Mesendoderm (in vitro differentiated cells): Measurements from ENCODE around the gene SNAPC2.

ENCODE experiments used
- DNase-seq: peaks from one replicate; pipeline ENCODE4 v3.0.0; 2013
- H2AK5ac ChIP-seq: 2 replicates; pipeline ENCODE4 v1.6.1; 2013; ENCODE audit warnings: low read length, inconsistent platforms
- H2BK120ac ChIP-seq: 2 replicates; pipeline ENCODE4 v1.6.1; 2013; ENCODE audit warnings: low read depth, mild to moderate bottlenecking, low read length, moderate library complexity, mixed read lengths
- H2BK15ac ChIP-seq: replicated peaks from 2 replicates; pipeline ENCODE4 v1.6.1; 2013; ENCODE audit warnings: low read depth, mild to moderate bottlenecking, moderate library complexity
- H2BK5ac ChIP-seq: 2 replicates; pipeline ENCODE4 v1.6.1; 2013; ENCODE audit warnings: low read length, inconsistent platforms
- H3K18ac ChIP-seq: 2 replicates; pipeline ENCODE4 v1.6.1; 2013; ENCODE audit warnings: mild to moderate bottlenecking, low read length, mixed read lengths
- H3K23ac ChIP-seq: one replicate; pipeline ENCODE4 v1.6.1; 2013; ENCODE audit warnings: low read length
- H3K27ac ChIP-seq: 2 replicates; pipeline ENCODE4 v1.5.1; 2013; ENCODE audit warnings: low read depth, mild to moderate bottlenecking, inconsistent platforms, low read length, moderate library complexity
- H3K27me3 ChIP-seq: 2 replicates; pipeline ENCODE4 v1.6.1; 2013; ENCODE audit warnings: low read length, control low read depth, mild to moderate bottlenecking, inconsistent platforms; ENCODE audit not compliant: insufficient read depth, poor library complexity
- H3K36me3 ChIP-seq: 2 replicates; pipeline ENCODE4 v1.6.1; 2013; ENCODE audit warnings: low read length, inconsistent platforms; ENCODE audit not compliant: control insufficient read depth, insufficient read depth
- H3K4ac ChIP-seq: one replicate; pipeline ENCODE4 v1.6.1; 2013; ENCODE audit warnings: low read depth, mild to moderate bottlenecking, low read length, moderate library complexity
- H3K4me1 ChIP-seq: 2 replicates; pipeline ENCODE4 v1.6.1; 2013; ENCODE audit warnings: low read depth, low read length, inconsistent platforms; ENCODE audit not compliant: control insufficient read depth
- H3K4me2 ChIP-seq: 2 replicates; pipeline ENCODE4 v1.6.1; 2013; ENCODE audit warnings: low read length
- H3K4me3 ChIP-seq: 2 replicates; pipeline ENCODE4 v1.5.1; 2013; ENCODE audit warnings: mild to moderate bottlenecking, low read length
- H3K56ac ChIP-seq: one replicate; pipeline ENCODE4 v1.6.1; 2013; ENCODE audit warnings: low read length
- H3K79me1 ChIP-seq: 2 replicates; pipeline ENCODE4 v1.6.1; 2013; ENCODE audit warnings: low read length, inconsistent platforms
- H3K79me2 ChIP-seq: 2 replicates; pipeline ENCODE4 v1.6.1; 2013; ENCODE audit warnings: mild to moderate bottlenecking, low read length; ENCODE audit not compliant: control insufficient read depth, insufficient read depth
- H3K9ac ChIP-seq: 2 replicates; pipeline ENCODE4 v1.6.1; 2013; ENCODE audit warnings: low read length, inconsistent platforms
- H4K5ac ChIP-seq: one replicate; pipeline ENCODE4 v1.6.1; 2013; ENCODE audit warnings: low read length
- H4K8ac ChIP-seq: one replicate; pipeline ENCODE4 v1.6.1; 2013; ENCODE audit warnings: low read depth, mild to moderate bottlenecking, control low read depth, low read length, moderate library complexity
- WGBS: extraction: QIAGEN DNeasy Blood & Tissue Kit; methylation state at CpG from one replicate; pipeline ENCODE4 v1.1.7; 2013; ENCODE audit warnings: low lambda C conversion rate, missing lambda C conversion rate; ENCODE audit not compliant: insufficient coverage; ENCODE audit errors: extremely low coverage; 5-methylcytosine and 5-hydroxymethylcytosine counted together

SNAPC2 gene

DNA sequence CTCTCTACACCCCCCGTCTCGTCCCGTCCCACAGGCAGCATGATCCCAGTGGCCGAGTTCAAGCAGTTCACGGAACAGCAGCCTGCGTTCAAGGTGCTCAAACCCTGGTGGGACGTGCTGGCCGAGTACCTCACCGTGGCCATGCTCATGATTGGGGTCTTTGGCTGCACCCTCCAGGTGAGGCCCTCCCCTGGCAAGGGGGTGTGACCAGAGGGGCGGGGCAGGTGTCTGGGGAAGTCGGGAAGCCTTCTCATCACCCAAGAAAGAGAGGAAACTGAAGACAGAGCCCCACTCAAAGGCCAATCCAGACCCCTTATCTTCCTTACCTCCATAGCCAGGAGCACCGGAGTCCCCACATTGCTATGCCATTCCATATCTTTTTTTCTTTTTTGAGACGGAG, 24.6 kb upstream of the SNAPC2 start:
- no peak overlapping the region for H4K8ac ChIP-seq
- no peak overlapping the region for H3K4me3 ChIP-seq
- no peak overlapping the region for H2BK15ac ChIP-seq
- no peaks in the 10 kb centered on the region for H3K36me3 ChIP-seq
- no peak overlapping the region for H2BK5ac ChIP-seq
- H3K4ac ChIP-seq = no peak overlapping the region
- no peak overlapping the region for H3K27ac ChIP-seq
- no peak overlapping the region for H4K5ac ChIP-seq
- no peaks in the 10 kb centered on the region for H3K4me1 ChIP-seq
- no peaks in the 10 kb centered on the region for H3K79me1 ChIP-seq
- H2BK120ac ChIP-seq = no peak overlapping the region
- no peaks in the 10 kb centered on the region for H3K79me2 ChIP-seq
- DNase-seq = no peak
- no peak overlapping the region for H3K23ac ChIP-seq
- no peak overlapping the region for H3K9ac ChIP-seq
- H3K4me2 ChIP-seq = no peak overlapping the region
- no peak overlapping the region for H3K18ac ChIP-seq
- WGBS = no CpG with 5 or more reads among the region's 13 CpGs
- no peak overlapping the region for H3K56ac ChIP-seq
- no peak overlapping the region for H2AK5ac ChIP-seq
- H3K27me3 ChIP-seq = no peaks in the 10 kb centered on the region

DNA sequence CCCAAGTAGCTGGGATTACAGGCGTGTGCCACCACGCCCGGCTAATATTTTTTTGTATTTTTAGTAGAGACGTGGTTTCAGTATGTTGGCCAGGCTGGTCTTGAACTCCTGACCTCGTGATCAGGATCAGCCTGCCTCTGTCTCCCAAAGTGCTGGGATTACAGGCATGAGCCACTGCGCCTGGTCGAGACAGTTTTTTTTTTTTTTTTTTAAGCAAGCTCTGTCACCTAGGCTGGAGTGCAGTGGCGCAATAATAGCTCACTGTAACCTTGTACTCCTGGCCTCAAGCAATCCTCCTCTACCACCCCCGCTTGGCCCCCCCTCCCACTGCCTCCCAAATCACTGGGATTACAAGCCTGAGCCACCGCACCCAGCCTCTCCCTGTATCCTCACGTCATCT, 22.8 kb upstream of the SNAPC2 start:
- Histone ChIP-seq H3K4ac (no peak overlapping the region), H3K27ac (no peak overlapping the region), H2BK120ac (no peak overlapping the region), H2BK5ac (no peak overlapping the region), H3K27me3 (no peaks in the 10 kb centered on the region), H3K79me2 (no peaks in the 10 kb centered on the region), H3K23ac (no peak overlapping the region), H3K36me3 (no peaks in the 10 kb centered on the region), H3K79me1 (no peaks in the 10 kb centered on the region), H3K56ac (no peak overlapping the region), H2BK15ac (no peak overlapping the region), H3K9ac (no peak overlapping the region), H4K8ac (no peak overlapping the region), H3K18ac (no peak overlapping the region), H2AK5ac (no peak overlapping the region), H3K4me3 (no peak overlapping the region), H3K4me2 (no peak overlapping the region), H4K5ac (no peak overlapping the region), H3K4me1 (no peaks in the 10 kb centered on the region)
- WGBS = no CpG with 5 or more reads among the region's 11 CpGs
- no peak for DNase-seq

DNA sequence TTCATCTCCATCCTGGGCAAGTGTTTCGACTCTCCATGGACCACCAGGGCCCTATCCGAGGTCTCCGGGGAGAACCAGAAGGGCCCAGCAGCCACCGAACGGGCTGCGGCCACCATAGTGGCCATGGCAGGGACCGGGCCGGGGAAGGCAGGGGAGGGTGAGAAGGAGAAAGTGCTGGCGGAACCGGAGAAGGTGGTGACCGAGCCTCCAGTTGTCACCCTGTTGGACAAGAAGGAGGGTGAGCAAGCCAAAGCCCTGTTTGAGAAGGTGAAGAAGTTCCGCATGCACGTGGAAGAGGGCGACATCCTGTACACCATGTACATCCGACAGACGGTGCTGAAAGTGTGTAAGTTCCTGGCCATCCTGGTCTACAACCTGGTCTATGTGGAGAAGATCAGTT, 21.2 kb upstream of the SNAPC2 start:
- Histone ChIP-seq H3K4me2 (no peak overlapping the region), H3K4ac (no peak overlapping the region), H2AK5ac (no peak overlapping the region), H3K27me3 (no peaks in the 10 kb centered on the region), H4K5ac (no peak overlapping the region), H3K18ac (no peak overlapping the region), H3K9ac (no peak overlapping the region), H3K4me1 (peaks cover 4% of the 10 kb centered on the region), H2BK5ac (no peak overlapping the region), H3K4me3 (no peak overlapping the region), H2BK120ac (no peak overlapping the region), H3K23ac (no peak overlapping the region), H3K79me1 (no peaks in the 10 kb centered on the region), H3K27ac (no peak overlapping the region), H3K36me3 (no peaks in the 10 kb centered on the region), H3K79me2 (no peaks in the 10 kb centered on the region), H2BK15ac (no peak overlapping the region), H3K56ac (no peak overlapping the region), H4K8ac (no peak overlapping the region)
- WGBS = no CpG with 5 or more reads among the region's 16 CpGs
- DNase-seq = no peak

DNA sequence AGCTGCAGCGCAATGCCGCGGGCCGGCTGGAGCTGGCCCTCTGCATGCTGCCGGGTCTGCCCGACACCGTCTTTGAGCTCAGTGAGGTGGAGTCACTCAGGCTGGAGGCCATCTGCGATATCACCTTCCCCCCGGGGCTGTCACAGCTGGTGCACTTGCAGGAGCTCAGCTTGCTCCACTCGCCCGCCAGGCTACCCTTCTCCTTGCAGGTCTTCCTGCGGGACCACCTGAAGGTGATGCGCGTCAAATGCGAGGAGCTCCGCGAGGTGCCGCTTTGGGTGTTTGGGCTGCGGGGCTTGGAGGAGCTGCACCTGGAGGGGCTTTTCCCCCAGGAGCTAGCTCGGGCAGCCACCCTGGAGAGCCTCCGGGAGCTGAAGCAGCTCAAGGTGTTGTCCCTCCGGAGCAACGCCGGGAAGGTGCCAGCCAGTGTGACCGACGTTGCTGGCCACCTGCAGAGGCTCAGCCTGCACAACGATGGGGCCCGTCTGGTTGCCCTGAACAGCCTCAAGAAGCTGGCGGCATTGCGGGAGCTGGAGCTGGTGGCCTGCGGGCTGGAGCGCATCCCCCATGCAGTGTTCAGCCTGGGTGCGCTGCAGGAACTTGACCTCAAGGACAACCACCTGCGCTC, 20.3 kb upstream of the SNAPC2 start:
- H3K27ac ChIP-seq = no peak overlapping the region
- H3K23ac ChIP-seq = no peak overlapping the region
- no peak overlapping the region for H2BK120ac ChIP-seq
- no peak overlapping the region for H3K4me2 ChIP-seq
- no peak overlapping the region for H2AK5ac ChIP-seq
- H2BK15ac ChIP-seq = no peak overlapping the region
- no peak overlapping the region for H4K5ac ChIP-seq
- H4K8ac ChIP-seq = no peak overlapping the region
- no peak overlapping the region for H3K18ac ChIP-seq
- H3K79me2 ChIP-seq = peaks cover 7% of the 10 kb centered on the region
- H3K79me1 ChIP-seq = peaks cover 7% of the 10 kb centered on the region
- H3K56ac ChIP-seq = no peak overlapping the region
- no peak overlapping the region for H3K4ac ChIP-seq
- H3K4me1 ChIP-seq = peaks cover 5% of the 10 kb centered on the region
- H3K9ac ChIP-seq = no peak overlapping the region
- no peak overlapping the region for H2BK5ac ChIP-seq
- H3K4me3 ChIP-seq = no peak overlapping the region
- no peaks in the 10 kb centered on the region for H3K27me3 ChIP-seq
- no peak for DNase-seq
- H3K36me3 ChIP-seq = no peaks in the 10 kb centered on the region
- WGBS = no CpG with 5 or more reads among the region's 34 CpGs

DNA sequence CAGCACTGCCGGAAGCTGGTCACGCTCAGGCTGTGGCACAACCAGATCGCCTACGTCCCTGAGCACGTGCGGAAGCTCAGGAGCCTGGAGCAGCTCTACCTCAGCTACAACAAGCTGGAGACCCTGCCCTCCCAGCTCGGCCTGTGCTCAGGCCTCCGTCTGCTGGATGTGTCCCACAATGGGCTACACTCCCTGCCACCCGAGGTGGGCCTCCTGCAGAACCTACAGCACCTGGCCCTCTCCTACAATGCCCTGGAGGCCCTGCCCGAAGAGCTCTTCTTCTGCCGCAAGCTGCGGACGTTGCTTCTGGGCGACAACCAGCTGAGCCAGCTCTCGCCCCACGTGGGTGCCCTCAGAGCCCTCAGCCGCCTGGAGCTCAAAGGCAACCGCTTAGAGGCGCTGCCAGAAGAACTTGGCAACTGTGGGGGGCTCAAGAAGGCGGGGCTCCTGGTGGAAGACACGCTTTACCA, 19.7 kb upstream of the SNAPC2 start:
- DNase-seq = no peak
- Histone ChIP-seq H3K56ac (no peak overlapping the region), H3K79me1 (peaks cover 11% of the 10 kb centered on the region), H3K4me2 (no peak overlapping the region), H3K18ac (no peak overlapping the region), H3K79me2 (peaks cover 11% of the 10 kb centered on the region), H3K27ac (no peak overlapping the region), H4K5ac (no peak overlapping the region), H3K9ac (no peak overlapping the region), H3K23ac (no peak overlapping the region), H3K4me3 (no peak overlapping the region), H2BK15ac (no peak overlapping the region), H3K4ac (no peak overlapping the region), H4K8ac (no peak overlapping the region), H3K4me1 (peaks cover 6% of the 10 kb centered on the region), H3K36me3 (no peaks in the 10 kb centered on the region), H2BK5ac (no peak overlapping the region), H2AK5ac (no peak overlapping the region), H3K27me3 (no peaks in the 10 kb centered on the region), H2BK120ac (no peak overlapping the region)
- WGBS = no CpG with 5 or more reads among the region's 21 CpGs

DNA sequence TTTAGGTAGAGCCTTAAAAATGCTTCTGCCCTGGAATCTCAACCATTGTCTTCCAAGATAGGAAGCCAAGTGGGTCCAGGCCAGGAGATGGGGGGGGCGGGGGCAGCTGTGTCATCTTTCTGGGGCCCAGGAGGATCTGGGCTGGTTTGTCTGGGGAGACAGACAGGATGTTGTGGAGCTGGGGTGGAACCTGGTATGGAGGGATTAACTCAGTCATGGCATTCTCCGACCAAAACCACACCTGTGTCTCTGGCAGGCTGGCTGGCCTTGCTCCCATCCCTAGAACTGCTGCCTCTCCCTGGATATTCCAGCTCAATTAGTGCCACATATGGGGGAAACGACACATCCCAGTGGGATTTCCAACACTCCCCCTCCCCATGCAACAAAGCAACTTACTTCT, 19.2 kb upstream of the SNAPC2 start:
- Histone ChIP-seq H3K27me3 (no peaks in the 10 kb centered on the region), H4K5ac (no peak overlapping the region), H3K27ac (no peak overlapping the region), H3K4me2 (no peak overlapping the region), H3K23ac (no peak overlapping the region), H3K18ac (no peak overlapping the region), H3K4me1 (peaks cover 6% of the 10 kb centered on the region), H3K4me3 (no peak overlapping the region), H3K4ac (no peak overlapping the region), H2BK120ac (no peak overlapping the region), H2AK5ac (no peak overlapping the region), H2BK15ac (no peak overlapping the region), H3K36me3 (no peaks in the 10 kb centered on the region), H3K9ac (no peak overlapping the region), H4K8ac (no peak overlapping the region), H3K79me1 (peaks cover 11% of the 10 kb centered on the region), H3K56ac (peak overlapping the region; percentile 25), H3K79me2 (peaks cover 11% of the 10 kb centered on the region), H2BK5ac (no peak overlapping the region)
- no peak for DNase-seq
- WGBS = no CpG with 5 or more reads among the region's 3 CpGs
